ENCODE measurements around the gene GPR65.

DNA sequence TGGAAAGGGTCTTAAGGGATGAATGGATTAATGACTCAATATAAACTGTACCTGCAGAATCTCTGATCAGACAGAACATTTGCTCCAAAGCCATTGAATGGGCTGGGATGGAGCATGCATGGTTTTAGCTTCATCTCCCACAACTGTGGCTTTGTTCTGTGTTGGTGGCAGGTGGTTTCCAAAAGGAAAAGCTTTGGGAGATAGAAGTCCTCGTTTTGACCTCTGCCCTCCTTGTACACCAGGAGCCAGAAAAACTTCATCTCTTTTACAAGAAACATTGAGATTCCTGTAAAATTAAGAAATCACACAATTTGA lies 39.5 kb downstream of the GPR65 start:
- TF ChIP-seq, protein P1, sequence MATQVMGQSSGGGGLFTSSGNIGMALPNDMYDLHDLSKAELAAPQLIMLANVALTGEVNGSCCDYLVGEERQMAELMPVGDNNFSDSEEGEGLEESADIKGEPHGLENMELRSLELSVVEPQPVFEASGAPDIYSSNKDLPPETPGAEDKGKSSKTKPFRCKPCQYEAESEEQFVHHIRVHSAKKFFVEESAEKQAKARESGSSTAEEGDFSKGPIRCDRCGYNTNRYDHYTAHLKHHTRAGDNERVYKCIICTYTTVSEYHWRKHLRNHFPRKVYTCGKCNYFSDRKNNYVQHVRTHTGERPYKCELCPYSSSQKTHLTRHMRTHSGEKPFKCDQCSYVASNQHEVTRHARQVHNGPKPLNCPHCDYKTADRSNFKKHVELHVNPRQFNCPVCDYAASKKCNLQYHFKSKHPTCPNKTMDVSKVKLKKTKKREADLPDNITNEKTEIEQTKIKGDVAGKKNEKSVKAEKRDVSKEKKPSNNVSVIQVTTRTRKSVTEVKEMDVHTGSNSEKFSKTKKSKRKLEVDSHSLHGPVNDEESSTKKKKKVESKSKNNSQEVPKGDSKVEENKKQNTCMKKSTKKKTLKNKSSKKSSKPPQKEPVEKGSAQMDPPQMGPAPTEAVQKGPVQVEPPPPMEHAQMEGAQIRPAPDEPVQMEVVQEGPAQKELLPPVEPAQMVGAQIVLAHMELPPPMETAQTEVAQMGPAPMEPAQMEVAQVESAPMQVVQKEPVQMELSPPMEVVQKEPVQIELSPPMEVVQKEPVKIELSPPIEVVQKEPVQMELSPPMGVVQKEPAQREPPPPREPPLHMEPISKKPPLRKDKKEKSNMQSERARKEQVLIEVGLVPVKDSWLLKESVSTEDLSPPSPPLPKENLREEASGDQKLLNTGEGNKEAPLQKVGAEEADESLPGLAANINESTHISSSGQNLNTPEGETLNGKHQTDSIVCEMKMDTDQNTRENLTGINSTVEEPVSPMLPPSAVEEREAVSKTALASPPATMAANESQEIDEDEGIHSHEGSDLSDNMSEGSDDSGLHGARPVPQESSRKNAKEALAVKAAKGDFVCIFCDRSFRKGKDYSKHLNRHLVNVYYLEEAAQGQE (IDR thresholded peaks at IDR 0.05; ENCODE audit: low read depth), result no peak
- TF ChIP-seq TCF12 (IDR thresholded peaks at IDR 0.05; ENCODE audit: low read depth), result no peak
- no peak for TF ChIP-seq TAF1 (IDR thresholded peaks at IDR 0.05; ENCODE audit: low read depth)
- TF ChIP-seq, protein P2, sequence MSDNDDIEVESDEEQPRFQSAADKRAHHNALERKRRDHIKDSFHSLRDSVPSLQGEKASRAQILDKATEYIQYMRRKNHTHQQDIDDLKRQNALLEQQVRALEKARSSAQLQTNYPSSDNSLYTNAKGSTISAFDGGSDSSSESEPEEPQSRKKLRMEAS (IDR thresholded peaks at IDR 0.05), result no peak
- no peak for TF ChIP-seq YY1 (IDR thresholded peaks at IDR 0.05; ENCODE audit: low read depth)
- no peak for TF ChIP-seq CEBPB (IDR thresholded peaks at IDR 0.05)
- no peak for TF ChIP-seq EGR1 (IDR thresholded peaks at IDR 0.05)
- no peak for TF ChIP-seq TEAD4 (IDR thresholded peaks at IDR 0.05)
- TF ChIP-seq CREB1 (IDR thresholded peaks at IDR 0.05; ENCODE audit: low read depth), result no peak
- no peak for TF ChIP-seq RAD21 (IDR thresholded peaks at IDR 0.05; ENCODE audit: low read depth)
- TF ChIP-seq NFIC (IDR thresholded peaks at IDR 0.05), result no peak
- TF ChIP-seq EP300 (IDR thresholded peaks at IDR 0.05; ENCODE audit: borderline replicate concordance), result no peak
- TF ChIP-seq, protein P3, sequence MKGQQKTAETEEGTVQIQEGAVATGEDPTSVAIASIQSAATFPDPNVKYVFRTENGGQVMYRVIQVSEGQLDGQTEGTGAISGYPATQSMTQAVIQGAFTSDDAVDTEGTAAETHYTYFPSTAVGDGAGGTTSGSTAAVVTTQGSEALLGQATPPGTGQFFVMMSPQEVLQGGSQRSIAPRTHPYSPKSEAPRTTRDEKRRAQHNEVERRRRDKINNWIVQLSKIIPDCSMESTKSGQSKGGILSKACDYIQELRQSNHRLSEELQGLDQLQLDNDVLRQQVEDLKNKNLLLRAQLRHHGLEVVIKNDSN (IDR thresholded peaks at IDR 0.05), result no peak
- TF ChIP-seq FOXM1 (IDR thresholded peaks at IDR 0.05; ENCODE audit: borderline replicate concordance, low read depth), result no peak
